ENCODE results near the gene LGALSL. TPM values are rescaled to one million over a fixed set of nuclear protein-coding genes. Genes with fewer than 3 reads are reported as not detected.
A peak's percentile ranks its signal among the peaks of the same experiment; 100 is the strongest.

Gene LGALSL
- polyA plus RNA-seq (2012; ENCODE audit: low read depth, missing spikeins) = 5.8 TPM

DNA sequence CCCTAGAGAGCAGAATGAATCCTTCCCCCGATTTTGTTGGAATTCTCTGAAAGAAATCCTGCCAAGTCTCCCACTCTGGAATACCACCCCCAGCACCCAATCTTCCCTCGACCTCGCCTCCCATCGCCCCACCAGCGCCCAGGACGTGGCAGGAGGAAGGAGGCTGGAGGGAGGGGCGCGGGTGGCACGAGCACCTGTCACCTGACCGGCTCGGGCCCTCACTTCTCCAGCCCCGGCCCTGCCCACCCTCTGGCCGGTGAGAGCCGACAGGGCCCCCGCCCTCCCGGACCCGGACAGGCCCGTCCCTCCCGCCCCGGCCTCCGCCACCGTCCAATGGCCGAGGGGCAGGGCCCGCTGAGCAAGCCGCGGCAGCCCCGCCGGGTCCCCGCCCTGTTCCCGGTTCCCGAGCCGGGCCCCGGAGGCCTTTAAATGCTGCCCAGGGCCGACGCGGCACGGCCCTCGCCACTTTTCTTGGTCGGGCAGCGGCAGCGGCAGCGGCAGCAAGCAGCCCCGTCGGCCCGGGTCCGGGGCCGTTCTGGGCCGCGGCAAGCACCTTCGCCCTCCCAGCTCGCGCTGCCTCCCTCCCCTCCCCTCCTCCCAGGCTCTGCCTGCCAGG is at the start of gene LGALSL:
LGALSL (plus strand) TSS at position 393 of the 616 bp plus-strand sequence. CDS start 384 bp downstream, outside the sequence.
- DNase-seq (ENCODE audit: insufficient read length, low spot score) (peak; percentile 79), FAIRE-seq (peak; percentile 60)

DNA sequence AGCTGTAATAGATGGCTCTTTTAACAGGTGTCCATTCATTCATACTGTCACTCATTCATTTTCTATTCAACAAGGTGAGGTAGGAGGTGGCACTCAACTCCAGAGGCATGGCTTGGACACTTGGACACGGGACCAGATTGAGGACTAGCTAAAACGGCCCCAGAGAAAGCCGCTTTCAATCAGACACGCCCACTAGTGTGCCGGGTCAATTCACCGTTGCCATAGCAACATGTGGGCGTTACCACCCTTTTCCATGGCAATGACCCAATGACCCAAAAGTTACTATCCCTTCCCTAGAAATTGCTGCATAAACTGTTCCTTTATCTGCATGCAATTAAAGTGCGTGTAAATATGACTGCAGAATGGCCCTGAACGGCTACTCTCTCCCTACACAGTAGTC is 49.2 kb upstream of the LGALSL start:
- FAIRE-seq (no peak), DNase-seq (ENCODE audit: insufficient read length, low spot score) (no peak)
- TF ChIP-seq SPI1 (IDR thresholded peaks at IDR 0.05; ENCODE audit: low read depth, low read length) = no peak
- no peak for TF ChIP-seq POLR2AphosphoS5 (IDR thresholded peaks at IDR 0.05; ENCODE audit: low read depth, low read length)
- no peak for TF ChIP-seq PAX5 (IDR thresholded peaks at IDR 0.05; ENCODE audit: insufficient read depth, low read length, severe bottlenecking)
- TF ChIP-seq POLR2A (IDR thresholded peaks at IDR 0.05; ENCODE audit: low read depth, low read length) = no peak
- TF ChIP-seq POU2F2 (IDR thresholded peaks at IDR 0.05; ENCODE audit: low read depth, low read length) = no peak
- TF ChIP-seq TAF1 (IDR thresholded peaks at IDR 0.05; ENCODE audit: low read depth, low read length) = no peak

More for the DNA sequence above, at the start of gene LGALSL:
- no peak for TF ChIP-seq TAF1 (IDR thresholded peaks at IDR 0.05; ENCODE audit: low read depth, low read length)
- TF ChIP-seq POLR2AphosphoS5 (IDR thresholded peaks at IDR 0.05; ENCODE audit: low read depth, low read length) = no peak
- no peak for TF ChIP-seq POLR2A (IDR thresholded peaks at IDR 0.05; ENCODE audit: low read depth, low read length)
- no peak for TF ChIP-seq PAX5 (IDR thresholded peaks at IDR 0.05; ENCODE audit: insufficient read depth, low read length, severe bottlenecking)
- TF ChIP-seq SPI1 (IDR thresholded peaks at IDR 0.05; ENCODE audit: low read depth, low read length) = no peak; the same call in 1 of the 2 replicates
- TF ChIP-seq POU2F2 (IDR thresholded peaks at IDR 0.05; ENCODE audit: low read depth, low read length) = no peak

DNA sequence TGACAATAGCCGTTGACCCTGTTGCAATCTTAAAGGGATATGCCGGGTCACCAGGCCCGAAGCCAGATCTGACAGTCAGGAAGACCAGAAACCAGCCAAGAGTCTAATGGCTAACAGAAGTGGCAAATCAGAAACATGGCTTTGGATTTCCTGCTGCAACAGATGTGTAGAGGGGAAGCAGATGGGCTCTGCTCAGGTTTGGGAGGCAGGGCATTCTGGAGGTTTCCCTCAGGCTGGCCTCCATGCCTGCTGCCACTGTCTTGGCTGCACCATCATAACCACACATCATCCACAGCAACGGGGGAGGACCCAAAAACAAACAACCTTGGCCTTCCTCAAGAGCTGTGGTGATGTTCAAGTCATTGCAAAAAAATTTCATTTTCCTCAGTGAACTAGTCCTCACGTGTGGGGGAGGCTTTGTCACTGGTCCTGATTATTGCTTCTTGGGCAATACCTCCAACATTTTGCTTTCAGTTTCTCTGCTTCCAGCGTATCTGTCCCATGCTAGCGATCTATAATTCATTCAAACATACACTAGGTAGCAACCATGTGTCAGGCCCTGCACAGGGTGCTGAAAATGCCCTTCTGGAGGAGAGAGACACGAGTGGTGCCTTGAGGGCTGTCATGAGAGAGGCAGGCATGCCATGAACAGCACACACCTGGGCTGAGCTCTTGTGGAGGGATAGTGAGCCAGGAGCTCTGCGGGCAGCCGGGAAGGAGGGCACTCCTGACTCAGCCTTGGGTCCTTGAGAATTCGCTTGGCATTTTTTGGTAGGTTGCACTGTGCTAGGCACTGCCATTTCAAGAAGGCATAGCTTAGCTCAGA is 48.2 kb upstream of the LGALSL start:
- no peak for DNase-seq (ENCODE audit: insufficient read length, low spot score)
- no peak for FAIRE-seq
- TF ChIP-seq POLR2AphosphoS5 (IDR thresholded peaks at IDR 0.05; ENCODE audit: low read depth, low read length) (no peak), TAF1 (IDR thresholded peaks at IDR 0.05; ENCODE audit: low read depth, low read length) (no peak), SPI1 (IDR thresholded peaks at IDR 0.05; ENCODE audit: low read depth, low read length) (no peak), PAX5 (IDR thresholded peaks at IDR 0.05; ENCODE audit: insufficient read depth, low read length, severe bottlenecking) (no peak), POU2F2 (IDR thresholded peaks at IDR 0.05; ENCODE audit: low read depth, low read length) (no peak), POLR2A (IDR thresholded peaks at IDR 0.05; ENCODE audit: low read depth, low read length) (no peak)

DNA sequence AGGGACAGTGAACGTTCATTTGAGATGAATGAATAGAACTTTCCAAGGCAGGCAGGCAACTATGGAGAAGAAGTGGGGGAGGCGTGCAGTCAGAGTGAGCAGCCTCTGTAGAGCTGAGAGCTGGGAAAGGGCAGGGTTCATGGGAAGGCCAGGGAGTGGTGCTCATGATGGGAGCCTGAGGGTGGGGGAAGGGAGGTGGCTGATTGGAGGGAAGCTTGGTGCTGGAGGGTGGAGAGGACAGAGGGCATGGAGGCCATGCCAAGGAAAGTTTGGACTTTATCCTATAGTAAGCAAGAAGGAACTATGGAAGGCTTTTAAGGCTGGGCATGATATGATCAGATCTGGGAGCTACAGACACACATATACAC is 47.6 kb upstream of the LGALSL start:
- DNase-seq (ENCODE audit: insufficient read length, low spot score) (no peak), FAIRE-seq (no peak)
- TF ChIP-seq POU2F2 (IDR thresholded peaks at IDR 0.05; ENCODE audit: low read depth, low read length) = no peak
- TF ChIP-seq PAX5 (IDR thresholded peaks at IDR 0.05; ENCODE audit: insufficient read depth, low read length, severe bottlenecking) = no peak

DNA sequence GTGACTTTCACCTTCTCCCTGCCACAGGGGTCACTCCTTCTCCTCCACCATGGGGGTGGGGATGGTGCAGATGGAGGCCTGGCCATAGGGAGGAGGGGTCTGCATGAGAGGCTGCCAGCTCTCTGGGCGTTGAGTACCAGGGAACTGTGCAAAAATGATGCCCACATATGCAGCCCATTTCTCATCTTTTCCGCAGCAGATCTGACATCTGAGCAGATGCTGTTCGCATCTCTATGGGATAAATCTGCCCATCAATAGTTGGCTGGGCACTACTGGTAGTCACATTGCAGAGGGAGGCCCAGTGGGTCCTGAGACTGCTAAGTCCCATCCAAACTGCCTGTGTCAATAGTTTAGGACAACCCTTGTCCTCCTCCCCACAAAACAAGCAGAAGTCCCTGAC is 45.9 kb upstream of the LGALSL start:
- no peak for TF ChIP-seq POLR2A (IDR thresholded peaks at IDR 0.05; ENCODE audit: low read depth, low read length)
- no peak for TF ChIP-seq SPI1 (IDR thresholded peaks at IDR 0.05; ENCODE audit: low read depth, low read length)
- TF ChIP-seq POU2F2 (IDR thresholded peaks at IDR 0.05; ENCODE audit: low read depth, low read length) = no peak
- TF ChIP-seq TAF1 (IDR thresholded peaks at IDR 0.05; ENCODE audit: low read depth, low read length) = no peak
- TF ChIP-seq POLR2AphosphoS5 (IDR thresholded peaks at IDR 0.05; ENCODE audit: low read depth, low read length) = no peak
- TF ChIP-seq PAX5 (IDR thresholded peaks at IDR 0.05; ENCODE audit: insufficient read depth, low read length, severe bottlenecking) = no peak
- DNase-seq (ENCODE audit: insufficient read length, low spot score) (no peak), FAIRE-seq (no peak)

DNA sequence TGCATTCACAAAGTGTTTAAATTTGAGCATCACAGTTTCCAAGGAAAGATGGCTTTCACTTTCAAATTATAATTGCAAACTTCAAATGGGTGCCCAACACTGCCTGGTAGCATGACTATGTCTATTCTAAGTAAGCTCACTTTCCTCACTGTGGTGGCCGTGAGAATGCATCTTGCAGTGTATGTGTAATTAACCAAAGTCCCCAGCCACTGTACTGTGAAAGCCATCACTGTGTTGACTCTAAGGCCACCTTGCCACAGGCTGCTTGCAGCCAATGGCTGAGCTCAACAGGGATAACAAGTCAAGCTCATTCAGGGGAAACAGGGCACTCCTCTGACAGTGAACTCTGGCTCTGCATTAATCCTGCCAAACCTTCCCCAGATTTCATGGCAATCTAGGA is 43.3 kb upstream of the LGALSL start:
- TF ChIP-seq POU2F2 (IDR thresholded peaks at IDR 0.05; ENCODE audit: low read depth, low read length) (no peak), SPI1 (IDR thresholded peaks at IDR 0.05; ENCODE audit: low read depth, low read length) (no peak), PAX5 (IDR thresholded peaks at IDR 0.05; ENCODE audit: insufficient read depth, low read length, severe bottlenecking) (no peak), TAF1 (IDR thresholded peaks at IDR 0.05; ENCODE audit: low read depth, low read length) (no peak), POLR2A (IDR thresholded peaks at IDR 0.05; ENCODE audit: low read depth, low read length) (no peak), POLR2AphosphoS5 (IDR thresholded peaks at IDR 0.05; ENCODE audit: low read depth, low read length) (no peak)
- no peak for FAIRE-seq
- DNase-seq (ENCODE audit: insufficient read length, low spot score) = no peak

DNA sequence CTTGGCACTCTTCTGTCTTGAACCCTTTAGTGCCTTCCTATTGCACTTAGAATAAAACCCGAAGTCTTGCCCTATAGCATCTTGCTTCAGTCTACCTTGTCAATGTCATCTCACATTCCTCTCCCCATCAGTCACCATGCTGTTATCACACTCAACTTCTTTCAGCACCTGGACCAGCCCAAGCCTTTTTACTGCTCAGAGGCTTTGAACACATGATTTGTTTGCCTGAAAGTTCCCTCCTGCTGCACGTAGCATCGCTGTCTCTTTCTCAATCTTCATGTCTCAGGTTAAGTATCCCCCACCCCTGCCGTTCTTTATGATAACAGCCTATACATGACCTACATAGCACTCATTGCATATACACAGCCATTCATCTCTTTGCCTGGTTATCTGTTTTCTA is 41.3 kb upstream of the LGALSL start:
- FAIRE-seq (no peak), DNase-seq (ENCODE audit: insufficient read length, low spot score) (no peak)
- TF ChIP-seq POLR2AphosphoS5 (IDR thresholded peaks at IDR 0.05; ENCODE audit: low read depth, low read length) = no peak
- TF ChIP-seq PAX5 (IDR thresholded peaks at IDR 0.05; ENCODE audit: insufficient read depth, low read length, severe bottlenecking) = no peak
- TF ChIP-seq POU2F2 (IDR thresholded peaks at IDR 0.05; ENCODE audit: low read depth, low read length) = no peak
- TF ChIP-seq POLR2A (IDR thresholded peaks at IDR 0.05; ENCODE audit: low read depth, low read length) = no peak
- no peak for TF ChIP-seq SPI1 (IDR thresholded peaks at IDR 0.05; ENCODE audit: low read depth, low read length)
- TF ChIP-seq TAF1 (IDR thresholded peaks at IDR 0.05; ENCODE audit: low read depth, low read length) = no peak

DNA sequence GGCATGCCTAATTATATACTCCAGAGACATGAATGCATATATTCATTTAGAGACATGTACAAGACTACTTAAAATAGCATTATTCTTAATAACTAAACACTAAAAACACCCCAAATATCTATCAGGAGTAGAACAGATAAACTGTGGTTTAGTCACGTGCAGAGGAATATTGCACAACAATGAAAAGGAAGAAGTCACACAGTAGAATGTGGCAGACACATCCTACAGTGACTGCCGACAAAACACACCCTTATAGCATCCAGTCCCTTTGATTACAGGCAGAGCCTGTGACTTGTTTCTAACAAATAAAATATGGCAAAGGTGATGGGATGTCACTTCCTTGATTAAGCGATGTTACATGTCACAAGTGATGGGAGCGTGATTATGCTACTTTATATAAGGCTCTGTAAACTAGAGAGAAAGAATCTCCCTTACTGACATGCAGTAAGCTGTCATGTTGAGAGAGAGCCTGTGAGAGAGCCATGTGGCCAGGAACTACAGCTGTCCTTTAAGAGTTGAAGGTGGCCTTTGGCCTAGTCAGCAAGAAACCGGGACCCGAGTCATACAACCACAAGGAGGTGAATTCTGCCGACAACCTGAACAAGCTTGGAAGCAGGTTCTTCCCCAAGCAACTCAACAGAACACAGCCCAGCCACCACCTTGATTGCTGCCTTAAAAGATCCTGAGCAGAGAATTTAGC is 39.1 kb upstream of the LGALSL start:
- TF ChIP-seq POLR2AphosphoS5 (IDR thresholded peaks at IDR 0.05; ENCODE audit: low read depth, low read length) = no peak
- no peak for TF ChIP-seq POLR2A (IDR thresholded peaks at IDR 0.05; ENCODE audit: low read depth, low read length)
- no peak for TF ChIP-seq POU2F2 (IDR thresholded peaks at IDR 0.05; ENCODE audit: low read depth, low read length)
- no peak for TF ChIP-seq PAX5 (IDR thresholded peaks at IDR 0.05; ENCODE audit: insufficient read depth, low read length, severe bottlenecking)
- TF ChIP-seq TAF1 (IDR thresholded peaks at IDR 0.05; ENCODE audit: low read depth, low read length) = no peak
- TF ChIP-seq SPI1 (IDR thresholded peaks at IDR 0.05; ENCODE audit: low read depth, low read length) = no peak
- FAIRE-seq (no peak), DNase-seq (ENCODE audit: insufficient read length, low spot score) (no peak)

DNA sequence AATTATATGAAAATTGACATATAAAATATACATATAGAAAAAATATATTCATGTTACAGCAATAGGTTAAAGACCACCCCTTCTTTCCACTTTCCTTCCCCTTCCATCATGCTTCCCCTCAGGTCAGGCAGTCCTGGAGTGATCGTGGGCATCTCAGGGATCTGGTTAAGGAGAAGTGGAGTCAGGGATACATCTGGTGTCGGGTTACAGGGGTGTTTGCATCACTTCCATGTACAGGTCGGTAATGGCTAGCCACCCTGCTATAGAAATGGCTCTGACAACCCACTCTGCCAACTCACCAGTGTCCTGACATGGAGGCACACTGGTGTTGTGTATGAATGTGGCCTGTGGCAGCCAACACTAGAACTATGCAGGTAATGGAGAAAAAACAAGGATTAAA is 36.3 kb upstream of the LGALSL start:
- TF ChIP-seq TAF1 (IDR thresholded peaks at IDR 0.05; ENCODE audit: low read depth, low read length) (no peak), POU2F2 (IDR thresholded peaks at IDR 0.05; ENCODE audit: low read depth, low read length) (no peak), PAX5 (IDR thresholded peaks at IDR 0.05; ENCODE audit: insufficient read depth, low read length, severe bottlenecking) (no peak), SPI1 (IDR thresholded peaks at IDR 0.05; ENCODE audit: low read depth, low read length) (no peak), POLR2A (IDR thresholded peaks at IDR 0.05; ENCODE audit: low read depth, low read length) (no peak), POLR2AphosphoS5 (IDR thresholded peaks at IDR 0.05; ENCODE audit: low read depth, low read length) (no peak)
- FAIRE-seq (no peak), DNase-seq (ENCODE audit: insufficient read length, low spot score) (no peak)

All from GM12891 (cell line).